ENCODE data around the gene KCND3. TPM values are rescaled to one million over a fixed set of nuclear protein-coding genes. Genes with fewer than 3 reads are reported as not detected.
A peak's percentile ranks its signal among the peaks of the same experiment; 100 is the strongest.

The KCND3 gene
- total and polyA plus RNA-seq, 4 donors: 1.0 to 27.1 (median 6.1) TPM

- TF ChIP-seq CTCF (IDR thresholded peaks at IDR 0.05; ENCODE audit: low read depth, low read length, missing input control): no peak
- peak; percentile 57 to 72 for TF ChIP-seq RXRA (IDR thresholded peaks at IDR 0.05)
- peak in 1 of 2 donors; percentile 32 for TF ChIP-seq JUND (IDR thresholded peaks at IDR 0.05)
- no peak for TF ChIP-seq RAD21 (IDR thresholded peaks at IDR 0.05)
- TF ChIP-seq, protein P1, sequence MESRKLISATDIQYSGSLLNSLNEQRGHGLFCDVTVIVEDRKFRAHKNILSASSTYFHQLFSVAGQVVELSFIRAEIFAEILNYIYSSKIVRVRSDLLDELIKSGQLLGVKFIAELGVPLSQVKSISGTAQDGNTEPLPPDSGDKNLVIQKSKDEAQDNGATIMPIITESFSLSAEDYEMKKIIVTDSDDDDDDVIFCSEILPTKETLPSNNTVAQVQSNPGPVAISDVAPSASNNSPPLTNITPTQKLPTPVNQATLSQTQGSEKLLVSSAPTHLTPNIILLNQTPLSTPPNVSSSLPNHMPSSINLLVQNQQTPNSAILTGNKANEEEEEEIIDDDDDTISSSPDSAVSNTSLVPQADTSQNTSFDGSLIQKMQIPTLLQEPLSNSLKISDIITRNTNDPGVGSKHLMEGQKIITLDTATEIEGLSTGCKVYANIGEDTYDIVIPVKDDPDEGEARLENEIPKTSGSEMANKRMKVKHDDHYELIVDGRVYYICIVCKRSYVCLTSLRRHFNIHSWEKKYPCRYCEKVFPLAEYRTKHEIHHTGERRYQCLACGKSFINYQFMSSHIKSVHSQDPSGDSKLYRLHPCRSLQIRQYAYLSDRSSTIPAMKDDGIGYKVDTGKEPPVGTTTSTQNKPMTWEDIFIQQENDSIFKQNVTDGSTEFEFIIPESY (IDR thresholded peaks at IDR 0.05): no peak
Observed at GRCh38 chr1:111976842-111977241, 12.6 kb downstream of the KCND3 start (continued).

- H3K36me3 ChIP-seq (ENCODE audit: control insufficient read depth in 4 of 4, insufficient read depth in 3 of 4, low read depth in 1 of 4, low read length in 3 of 4): peaks cover 0 to under 1% (median 0%) of the 10 kb centered on the region in 4 donors
- TF ChIP-seq EGR1 (IDR thresholded peaks at IDR 0.05; ENCODE audit: low read depth in 2 of 2) (no peak), GABPA (IDR thresholded peaks at IDR 0.05 in 1 of 2, conservative IDR thresholded peaks at IDR 0.05 in 1 of 2) (no peak)
- H3K27me3 ChIP-seq (ENCODE audit: control insufficient read depth in 4 of 4, insufficient read depth in 4 of 4, low read length in 3 of 4): no peaks in the 10 kb centered on the region
- H3K4me1 ChIP-seq (ENCODE audit: control insufficient read depth in 4 of 4, insufficient read depth in 4 of 4, low read length in 3 of 4): peaks cover 12 to 58% (median 43%) of the 10 kb centered on the region in 4 donors
- H3K9me3 ChIP-seq (ENCODE audit: control insufficient read depth in 4 of 4, low read length in 3 of 4): no peaks in the 10 kb centered on the region
- H3K9ac ChIP-seq (ENCODE audit: low read depth in 1 of 2, low read length in 2 of 2): no peak overlapping the region
- H3K27ac ChIP-seq (ENCODE audit: low read depth in 1 of 2, low read length in 2 of 2): peak overlapping the region in 1 of 2 donors; percentile 21
- WGBS: 37% methylated on average over 5 of the region's 5 CpGs
- DNase-seq (ENCODE audit: low spot score): no peak
- H3K4me3 ChIP-seq (ENCODE audit: low read depth in 1 of 3, low read length in 3 of 3): no peak overlapping the region
Observed at GRCh38 chr1:111976332-111976731, 13.1 kb downstream of the KCND3 start.

GRCh38 chr1:111973150-111973790 lies 16.2 kb downstream of the KCND3 start:
- no peak overlapping the region for H3K4me3 ChIP-seq (ENCODE audit: low read depth in 1 of 3, low read length in 3 of 3)

More at GRCh38 chr1:111973150-111973790, 16.2 kb downstream of the KCND3 start:
- Histone ChIP-seq H3K36me3 (ENCODE audit: control insufficient read depth in 4 of 4, insufficient read depth in 3 of 4, low read depth in 1 of 4, low read length in 3 of 4) (no peaks in the 10 kb centered on the region), H3K4me1 (ENCODE audit: control insufficient read depth in 4 of 4, insufficient read depth in 4 of 4, low read length in 3 of 4) (peaks cover 10 to 32% (median 25%) of the 10 kb centered on the region in 4 donors), H3K9me3 (ENCODE audit: control insufficient read depth in 4 of 4, low read length in 3 of 4) (no peaks in the 10 kb centered on the region), H3K9ac (ENCODE audit: low read depth in 1 of 2, low read length in 2 of 2) (no peak overlapping the region), H3K27ac (ENCODE audit: low read depth in 1 of 2, low read length in 2 of 2) (no peak overlapping the region), H3K27me3 (ENCODE audit: control insufficient read depth in 4 of 4, insufficient read depth in 4 of 4, low read length in 3 of 4) (no peaks in the 10 kb centered on the region)
- DNase-seq (ENCODE audit: low spot score): no peak
- no peak for TF ChIP-seq YY1 (IDR thresholded peaks at IDR 0.05)
- TF ChIP-seq, protein P2, sequence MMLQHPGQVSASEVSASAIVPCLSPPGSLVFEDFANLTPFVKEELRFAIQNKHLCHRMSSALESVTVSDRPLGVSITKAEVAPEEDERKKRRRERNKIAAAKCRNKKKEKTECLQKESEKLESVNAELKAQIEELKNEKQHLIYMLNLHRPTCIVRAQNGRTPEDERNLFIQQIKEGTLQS (IDR thresholded peaks at IDR 0.05): no peak
- TF ChIP-seq, protein P3, sequence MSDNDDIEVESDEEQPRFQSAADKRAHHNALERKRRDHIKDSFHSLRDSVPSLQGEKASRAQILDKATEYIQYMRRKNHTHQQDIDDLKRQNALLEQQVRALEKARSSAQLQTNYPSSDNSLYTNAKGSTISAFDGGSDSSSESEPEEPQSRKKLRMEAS (IDR thresholded peaks at IDR 0.05): no peak
- TF ChIP-seq FOXA2 (IDR thresholded peaks at IDR 0.05): no peak
- no peak for TF ChIP-seq FOXA1 (IDR thresholded peaks at IDR 0.05)
- TF ChIP-seq TAF1 (conservative IDR thresholded peaks at IDR 0.05): no peak
- no peak for TF ChIP-seq GABPA (IDR thresholded peaks at IDR 0.05 in 1 of 2, conservative IDR thresholded peaks at IDR 0.05 in 1 of 2)
- TF ChIP-seq HNF4A (conservative IDR thresholded peaks at IDR 0.05): no peak
- no peak for TF ChIP-seq REST (IDR thresholded peaks at IDR 0.05)
- WGBS: 64% methylated on average over 3 of the region's 3 CpGs
